HG03575 (cell line): ENCODE data around the gene SFMBT2.
"Not testable (repeated sequence)": the region's sequence is repeated elsewhere in the genome, so short reads cannot be mapped to it uniquely, and the experiment has no call there.

ENCODE experiments used
- ATAC-seq: cut with Tn5 transposase; IDR thresholded peaks from one replicate; pipeline ENCODE4 v1.9.1; 2021; ENCODE audit not compliant: unreplicated experiment, insufficient number of reproducible peaks, low FRiP score; ENCODE audit errors: extremely low read depth

The SFMBT2 gene

DNA sequence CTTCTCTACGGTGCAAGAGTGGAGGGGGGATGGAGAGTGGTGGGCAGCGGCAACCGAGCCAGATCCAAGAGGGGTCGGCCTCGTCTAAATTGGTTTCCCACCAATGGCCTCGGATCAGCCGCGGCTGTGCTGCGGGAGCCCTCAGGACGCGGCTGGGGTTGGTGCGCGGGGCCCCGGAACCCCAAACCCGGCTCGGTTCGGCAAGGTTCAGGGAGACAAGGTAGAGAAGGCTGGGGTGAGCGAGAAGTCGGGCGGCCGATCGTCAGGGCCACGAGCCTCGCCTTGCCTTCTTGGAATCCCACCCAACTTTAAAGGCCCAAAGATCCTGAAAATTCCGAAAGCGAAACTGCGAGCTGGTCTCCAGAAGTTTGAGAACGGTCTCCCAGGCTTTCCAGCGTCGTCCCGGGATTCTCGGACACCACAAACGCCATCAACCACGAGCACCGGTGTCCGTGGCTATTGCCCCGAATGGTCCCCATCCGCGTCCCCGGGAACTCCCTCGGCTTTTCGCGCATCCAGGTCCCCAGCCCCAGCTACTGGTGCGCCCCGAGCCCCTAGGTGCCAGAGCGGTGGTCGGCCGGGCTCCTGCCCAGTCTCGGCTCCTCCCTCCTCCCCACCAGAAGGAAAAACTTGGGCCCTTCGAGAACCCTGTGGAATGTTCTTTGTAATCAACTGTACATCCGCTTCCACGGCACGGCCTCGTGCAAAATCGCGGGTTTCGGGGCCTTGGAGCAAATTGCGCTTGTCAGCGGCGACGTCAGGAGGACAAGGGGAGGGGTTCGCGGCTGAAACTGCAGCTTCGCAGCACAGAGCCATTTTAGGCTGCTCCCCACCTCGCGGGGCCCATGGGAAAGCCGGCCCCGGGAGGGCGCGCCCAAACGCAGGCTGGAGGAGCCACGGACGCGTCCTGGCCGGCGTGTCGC, 3.2 kb downstream of the SFMBT2 start:
- no peak for ATAC-seq

DNA sequence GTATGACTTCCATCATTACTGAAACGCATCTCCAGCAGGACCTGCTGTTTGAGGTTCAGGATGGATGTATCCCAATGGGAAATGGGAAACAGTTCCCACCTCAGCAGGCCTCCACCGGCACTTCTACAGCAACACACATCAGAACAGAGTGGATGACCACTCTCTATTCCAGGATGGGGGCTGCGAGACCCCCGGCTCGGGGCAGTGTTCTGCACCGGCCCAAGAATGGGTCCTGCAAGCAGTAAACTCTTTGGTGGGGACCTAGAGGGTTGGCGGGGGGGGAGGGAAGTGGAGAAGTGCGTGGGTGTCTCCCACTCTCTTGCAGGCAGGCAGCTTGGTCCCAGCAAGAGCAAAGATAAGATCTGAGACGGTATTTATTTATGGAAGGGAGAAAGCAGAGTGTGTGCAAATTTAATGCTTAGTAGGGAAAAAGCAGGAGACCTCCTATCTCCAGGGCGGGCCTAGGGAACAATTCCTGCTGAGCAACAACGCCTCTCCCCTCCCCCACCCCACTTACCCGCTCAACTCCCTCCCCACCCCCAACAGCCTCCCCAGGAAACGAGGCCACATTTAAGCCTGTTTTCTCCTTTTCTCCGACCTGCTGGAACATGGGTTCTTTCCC, 4.0 kb downstream of the SFMBT2 start:
- ATAC-seq = no peak

DNA sequence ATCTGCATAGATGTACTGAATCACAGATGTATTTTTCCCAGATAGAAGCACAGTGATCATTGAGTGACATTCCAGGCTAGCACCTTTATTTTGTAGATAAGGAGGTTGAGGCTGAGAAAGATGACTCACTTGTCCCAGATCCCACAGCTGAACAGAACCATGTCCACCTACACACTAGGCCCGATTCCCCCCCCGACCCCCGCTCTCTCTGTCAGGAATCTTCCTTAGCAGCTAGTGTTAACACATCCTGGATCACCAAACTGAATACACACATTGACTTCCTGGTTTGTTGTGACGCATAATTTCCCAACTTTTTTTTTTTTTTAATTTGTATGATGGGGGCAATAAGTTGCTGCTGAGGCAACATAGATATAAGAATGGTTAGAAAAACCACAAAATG, 5.2 kb downstream of the SFMBT2 start:
- no peak for ATAC-seq

DNA sequence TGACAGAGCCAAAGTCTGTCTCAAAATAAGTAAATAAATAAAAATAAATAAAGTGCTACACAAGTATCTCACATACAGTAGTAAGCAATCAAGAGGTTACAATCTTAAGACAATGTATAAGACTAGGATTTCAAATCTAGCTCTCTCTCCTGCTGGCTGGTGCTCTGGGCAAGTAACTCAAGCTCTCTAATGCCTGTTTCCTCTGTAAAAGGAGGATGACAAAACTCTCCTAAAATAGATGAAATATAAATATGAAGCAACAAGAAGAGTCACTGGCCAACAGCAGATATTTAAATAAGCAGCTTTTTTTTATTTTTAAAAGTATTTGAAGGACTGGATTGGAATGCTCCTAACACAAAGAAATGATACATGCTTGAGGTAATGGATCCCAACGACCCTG, 7.2 kb downstream of the SFMBT2 start:
- no peak for ATAC-seq

DNA sequence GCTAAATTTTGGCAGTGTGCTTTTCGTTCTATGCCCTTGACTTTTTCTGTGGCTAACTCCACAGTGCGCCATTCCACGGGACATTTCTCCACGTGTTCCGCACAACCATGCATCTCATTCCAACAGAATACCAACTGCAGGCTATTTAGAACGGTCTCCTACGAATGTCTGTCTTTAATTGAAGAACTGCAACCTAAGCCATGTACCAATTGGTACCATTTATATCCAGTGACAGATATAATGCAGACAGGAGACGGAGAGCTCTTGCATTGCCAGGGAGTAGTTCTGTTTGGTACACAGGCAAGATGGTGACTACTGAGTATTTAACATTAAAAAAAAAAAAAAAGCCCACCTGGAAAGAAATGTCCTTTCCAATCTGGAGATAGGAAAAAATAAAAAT, 9.1 kb downstream of the SFMBT2 start:
- no peak for ATAC-seq

DNA sequence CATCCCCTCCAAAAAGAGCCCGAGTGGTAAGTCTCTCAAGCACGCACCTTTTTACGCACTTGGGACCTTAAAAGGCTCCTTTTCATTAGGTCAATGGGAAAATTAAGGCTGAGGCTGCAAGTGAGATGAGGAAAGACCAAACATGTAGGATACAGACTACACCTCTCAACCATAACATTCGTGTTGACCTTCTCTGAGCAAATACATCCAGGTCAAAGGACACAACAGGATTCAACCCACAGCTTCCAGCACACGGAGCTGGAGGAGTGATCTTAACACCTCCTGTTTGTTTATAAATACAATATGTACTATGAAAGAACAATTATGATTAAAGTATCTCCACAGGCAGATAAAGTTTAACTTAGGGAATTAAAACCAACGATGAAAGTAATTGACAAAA, 9.7 kb downstream of the SFMBT2 start:
- no peak for ATAC-seq

DNA sequence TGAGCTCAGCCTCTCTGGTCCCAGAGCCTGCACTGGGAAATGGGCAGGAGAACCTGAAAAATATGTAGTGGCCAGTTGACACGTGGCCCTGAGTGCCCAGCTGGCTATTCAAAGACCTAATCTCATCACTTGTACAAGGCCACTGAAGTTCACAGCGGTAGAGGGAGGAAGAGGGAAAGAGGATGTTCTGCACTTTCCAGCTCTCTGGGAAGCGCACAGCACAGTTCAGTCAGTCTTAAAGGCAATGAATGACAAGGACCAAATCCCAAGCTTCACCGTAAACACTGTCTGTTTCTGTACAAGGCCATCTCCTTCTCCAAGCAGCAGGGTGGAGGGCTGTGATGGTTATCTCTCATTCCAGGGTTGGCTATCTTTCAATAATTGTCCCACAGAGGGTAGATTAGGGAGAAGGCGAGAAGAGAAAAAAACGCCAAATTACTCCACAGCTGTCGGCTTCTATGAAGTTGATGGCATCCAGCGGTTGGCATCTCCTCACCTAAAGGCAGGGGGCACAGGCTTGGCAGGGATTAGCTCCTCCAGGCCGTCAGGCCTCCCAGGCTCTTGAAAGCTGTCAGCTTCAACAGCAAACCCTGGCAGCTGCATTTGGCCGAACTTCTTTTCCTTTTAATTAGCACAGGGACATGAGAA, 10.6 kb downstream of the SFMBT2 start:
- ATAC-seq = no peak

DNA sequence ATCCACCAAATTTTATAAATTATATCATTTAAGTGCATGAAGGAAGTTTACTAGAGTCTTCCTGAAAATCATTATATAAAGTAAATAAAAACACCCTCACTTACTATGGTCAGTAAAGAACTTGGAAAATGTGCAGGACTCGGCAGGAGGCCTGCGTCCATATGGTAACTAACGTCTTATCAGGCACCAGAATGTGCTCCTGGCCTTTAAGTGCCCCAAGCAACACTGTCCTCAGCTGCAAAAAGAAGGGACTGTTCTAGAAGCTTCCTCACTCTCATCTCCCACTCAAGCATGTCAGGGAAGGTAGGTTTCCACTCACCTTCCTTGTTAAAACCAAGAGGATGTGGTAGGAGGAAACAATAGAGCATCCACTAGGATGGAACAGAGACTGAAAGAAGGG, 11.3 kb downstream of the SFMBT2 start:
- ATAC-seq = no peak

DNA sequence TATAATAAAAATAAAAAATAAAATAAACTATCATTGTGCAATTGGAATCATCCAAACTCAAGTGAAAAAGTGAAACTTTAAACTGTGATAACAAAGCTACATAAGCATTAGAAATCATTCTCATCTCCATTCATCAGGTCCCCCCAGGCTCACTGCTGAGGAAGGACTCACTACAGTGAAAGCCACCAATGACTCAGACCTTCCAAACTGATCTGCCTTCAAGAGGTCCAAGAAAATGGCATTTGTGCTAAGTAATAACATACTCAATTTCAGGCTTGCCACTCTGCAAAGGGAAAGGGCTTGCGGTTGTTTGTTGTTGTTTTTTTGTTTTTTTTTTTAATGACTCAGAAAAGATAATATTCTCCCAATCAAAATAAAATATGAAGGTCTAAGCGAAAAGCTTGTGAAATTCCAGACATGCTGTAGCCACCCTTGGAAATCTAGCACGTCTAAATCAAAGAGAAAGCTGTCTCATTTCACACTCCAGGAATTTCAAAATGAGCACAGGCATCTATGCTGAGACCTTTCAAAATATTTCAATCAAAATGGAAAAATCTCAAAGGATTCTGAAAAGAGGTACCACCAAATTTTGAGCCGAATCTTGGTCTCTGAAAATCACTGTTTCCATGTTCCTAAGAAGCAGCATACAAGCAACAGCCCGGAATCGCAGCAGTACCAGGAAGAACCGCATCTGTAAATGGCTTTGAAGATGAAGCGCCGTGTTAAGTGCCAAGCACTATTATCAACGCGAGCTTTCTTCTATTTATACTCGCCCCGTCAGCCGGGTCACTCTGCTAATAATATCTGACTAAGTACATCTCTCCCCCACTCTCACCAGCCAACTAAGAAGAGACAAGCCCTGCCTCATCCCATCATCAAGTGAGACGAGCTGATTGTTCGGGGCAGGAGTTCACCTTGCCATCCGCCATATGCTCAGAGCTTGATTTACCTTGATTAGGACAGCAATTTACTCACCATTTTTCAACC, 13.5 kb downstream of the SFMBT2 start:
- no peak for ATAC-seq

DNA sequence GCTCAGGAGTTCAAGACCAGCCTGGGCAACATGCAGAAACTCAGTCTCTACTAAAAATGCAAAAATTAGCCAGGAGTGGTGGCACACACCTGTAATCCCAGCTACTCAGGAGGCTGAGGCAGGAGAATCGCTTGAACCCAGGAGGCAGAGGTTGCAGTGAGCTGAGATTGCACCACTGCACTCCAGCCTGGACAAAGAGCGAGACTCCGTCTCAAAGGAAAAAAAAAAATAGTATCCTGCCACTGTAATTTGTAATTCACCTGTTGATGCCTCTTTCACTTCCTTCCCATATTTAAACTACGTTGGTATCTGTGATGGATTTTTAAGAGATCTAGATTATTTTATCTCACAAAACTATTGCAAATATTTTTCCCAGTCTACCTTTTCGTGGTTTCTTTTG, 18.5 kb downstream of the SFMBT2 start:
- ATAC-seq = not testable (repeated sequence)

DNA sequence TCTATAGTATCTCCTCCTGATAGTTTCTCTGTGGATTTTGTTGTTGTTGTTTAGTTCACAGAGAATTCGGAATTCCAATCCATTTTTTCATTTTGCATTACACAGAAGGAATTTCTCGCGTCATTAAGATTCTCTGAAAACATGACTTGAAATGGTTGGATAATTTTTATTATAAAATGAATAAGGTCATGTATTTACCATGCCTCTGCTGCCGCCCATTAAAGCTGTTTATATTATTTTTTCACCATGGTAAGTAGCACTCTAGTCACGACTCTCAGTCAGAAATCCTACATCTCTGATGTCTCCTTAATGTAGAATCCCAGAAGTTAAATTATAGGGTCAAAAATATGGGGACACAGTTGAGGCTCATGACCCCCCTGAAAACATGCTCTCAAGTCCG, 19.1 kb downstream of the SFMBT2 start:
- no peak for ATAC-seq

DNA sequence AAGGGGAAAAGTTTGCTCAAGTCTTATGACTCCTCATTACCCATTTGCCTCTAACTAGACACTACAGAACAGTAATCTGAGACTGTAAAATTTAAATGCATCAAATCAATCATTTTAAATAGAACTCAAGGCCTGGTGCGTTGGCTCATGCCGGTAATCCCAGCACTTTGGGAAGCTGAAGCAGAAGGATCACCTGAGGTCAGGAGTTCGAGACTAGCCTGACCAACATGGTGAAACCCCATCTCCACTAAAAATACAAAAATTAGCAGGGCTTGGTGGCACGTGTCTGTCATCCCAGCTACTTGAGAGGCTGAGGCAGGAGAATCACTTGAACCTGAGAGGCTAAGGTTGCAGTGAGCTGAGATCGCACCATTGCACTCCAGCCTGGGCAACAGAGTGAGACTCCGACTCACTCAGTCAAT, 20.1 kb downstream of the SFMBT2 start:
- ATAC-seq = not testable (repeated sequence)

DNA sequence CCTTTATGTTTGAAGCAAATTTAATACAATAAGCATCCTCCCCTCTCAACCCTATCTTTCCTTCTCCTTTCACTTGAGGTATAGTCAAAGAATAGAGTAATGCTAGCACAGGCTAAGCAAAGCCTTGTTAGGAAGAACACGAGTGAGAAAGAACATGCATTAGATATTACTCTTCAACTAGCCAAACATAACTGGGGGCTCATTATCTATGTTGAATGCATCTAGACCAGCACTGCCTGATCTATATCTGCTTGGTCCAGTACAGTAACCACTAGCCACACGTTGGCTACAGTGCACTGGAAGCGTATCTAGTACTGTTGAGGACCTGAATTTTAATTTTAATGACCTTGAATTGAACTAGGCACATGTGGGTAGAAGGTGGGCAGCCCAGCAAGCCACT, 21.0 kb downstream of the SFMBT2 start:
- no peak for ATAC-seq

DNA sequence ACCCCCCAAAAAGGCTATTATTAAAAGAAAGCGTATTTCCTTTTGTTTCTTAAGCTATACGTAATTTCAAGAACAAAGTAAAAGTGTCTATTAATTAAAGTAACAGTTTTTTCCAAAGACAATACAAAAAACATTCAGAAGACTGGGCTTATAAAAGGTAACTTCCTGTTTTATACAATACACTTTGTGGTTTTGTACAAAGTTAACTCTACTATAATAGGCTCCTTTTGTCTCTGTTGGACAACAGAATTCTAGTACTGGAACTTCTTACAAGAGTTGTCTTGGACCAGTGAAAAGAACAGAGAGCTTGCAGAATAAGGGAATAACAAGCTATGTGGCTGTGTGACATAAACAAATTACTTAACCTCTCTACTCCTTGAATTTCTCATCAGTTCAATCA, 21.5 kb downstream of the SFMBT2 start:
- ATAC-seq = no peak

DNA sequence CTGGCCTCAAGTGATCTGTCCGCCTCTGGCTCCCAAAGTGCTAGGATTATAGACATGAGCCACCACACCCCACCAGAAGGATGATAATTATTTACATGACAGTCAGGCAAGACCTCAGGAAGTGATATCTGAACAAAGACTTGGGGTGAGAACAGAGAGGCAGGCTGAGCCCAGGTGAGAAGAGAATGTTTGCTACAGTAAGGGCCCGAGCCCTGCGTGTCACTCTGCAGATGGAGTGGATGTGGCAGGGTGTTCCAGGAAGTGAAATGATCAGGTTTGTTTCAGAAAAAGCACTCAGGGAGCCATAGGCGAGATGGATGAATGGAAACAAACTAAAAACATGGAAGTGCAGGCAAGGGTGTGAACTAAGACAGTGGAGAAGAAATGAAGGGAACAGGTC, 22.2 kb downstream of the SFMBT2 start:
- ATAC-seq = no peak

DNA sequence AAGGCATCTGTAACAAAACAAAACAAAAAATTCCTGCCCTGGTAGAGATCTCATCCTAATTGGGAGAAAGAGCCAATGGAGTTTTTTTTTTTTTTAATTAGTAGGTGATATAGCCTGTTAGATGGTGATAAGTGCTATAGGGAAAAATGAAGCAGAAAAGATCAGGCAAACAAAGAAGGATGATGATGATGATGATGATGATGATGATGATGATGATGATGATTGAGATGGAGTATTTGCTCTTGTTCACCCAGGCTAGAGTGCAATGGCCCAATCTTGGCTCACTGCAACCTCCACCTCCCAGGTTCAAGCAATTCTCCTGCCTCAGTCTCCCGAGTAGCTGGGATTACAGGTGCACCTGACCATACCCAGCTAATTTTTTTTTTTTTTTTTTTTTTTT, 22.7 kb downstream of the SFMBT2 start:
- ATAC-seq = not testable (repeated sequence)

DNA sequence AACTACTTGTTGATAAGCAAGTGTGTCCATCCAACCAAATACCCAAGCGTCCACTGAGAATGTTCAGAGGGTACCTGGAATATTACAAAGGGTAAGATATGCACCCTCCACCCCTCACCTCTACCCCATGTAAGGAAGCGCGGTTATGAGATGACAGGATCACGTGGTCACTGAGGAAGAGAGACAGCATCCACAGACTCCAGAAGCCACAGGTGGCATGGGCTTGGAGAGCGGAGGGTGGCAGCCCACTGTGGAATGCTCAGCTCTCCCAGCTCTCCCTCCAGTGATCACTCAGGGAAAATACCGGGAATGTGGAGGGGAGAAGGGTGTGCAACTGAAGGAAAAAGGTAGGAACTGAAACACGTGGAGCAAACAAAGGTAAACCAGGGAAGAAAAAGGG, 25.7 kb downstream of the SFMBT2 start:
- no peak for ATAC-seq

DNA sequence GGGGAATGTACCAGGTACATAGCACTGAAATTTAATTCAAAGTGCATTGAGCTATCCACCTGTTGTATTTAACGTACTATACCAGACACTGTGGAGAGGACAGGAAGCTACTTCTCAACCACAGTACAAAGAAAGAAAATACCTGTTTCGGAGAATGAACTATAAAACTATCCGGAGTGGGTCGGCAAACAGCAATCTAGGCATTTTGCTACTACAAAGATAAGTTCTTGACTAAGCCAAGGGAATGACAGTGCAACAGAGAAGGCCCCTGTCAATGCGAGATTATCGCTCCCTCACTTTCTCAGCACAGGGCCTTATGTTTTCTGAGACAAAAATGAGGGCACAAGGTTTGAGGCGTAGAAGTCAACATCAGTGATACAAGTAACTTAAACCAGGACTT, 27.4 kb downstream of the SFMBT2 start:
- no peak for ATAC-seq

DNA sequence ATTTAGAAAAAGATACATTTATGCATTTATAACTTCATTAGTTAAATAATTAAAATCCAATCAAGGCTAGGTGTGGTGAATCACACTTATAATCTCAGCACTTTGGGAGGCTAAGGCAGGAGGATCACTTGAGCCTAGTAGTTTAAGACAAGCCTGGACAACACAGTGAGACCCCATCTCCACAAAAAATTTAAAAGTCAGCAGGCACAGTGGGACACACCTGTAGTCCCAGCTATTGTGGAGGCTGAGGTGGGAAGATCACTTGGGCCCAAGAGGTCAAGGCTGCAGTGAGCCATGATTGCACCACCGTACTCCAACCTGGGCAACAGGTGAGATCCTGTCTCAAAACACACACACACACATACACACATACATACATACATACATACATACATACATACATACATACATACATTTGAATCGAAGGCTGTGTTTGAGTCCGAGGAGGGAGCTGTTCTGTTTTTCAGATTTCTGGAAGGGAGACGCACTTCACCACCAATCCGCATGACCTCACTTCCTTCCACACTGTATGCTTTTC, 30.1 kb downstream of the SFMBT2 start:
- ATAC-seq = no peak
